ENCODE data around the gene BLVRB. TPM values are rescaled to one million over a fixed set of nuclear protein-coding genes. Genes with fewer than 3 reads are reported as not detected.

The BLVRB gene
- total RNA-seq, 1 donor from 2014 or later = 53.1 TPM

DNA sequence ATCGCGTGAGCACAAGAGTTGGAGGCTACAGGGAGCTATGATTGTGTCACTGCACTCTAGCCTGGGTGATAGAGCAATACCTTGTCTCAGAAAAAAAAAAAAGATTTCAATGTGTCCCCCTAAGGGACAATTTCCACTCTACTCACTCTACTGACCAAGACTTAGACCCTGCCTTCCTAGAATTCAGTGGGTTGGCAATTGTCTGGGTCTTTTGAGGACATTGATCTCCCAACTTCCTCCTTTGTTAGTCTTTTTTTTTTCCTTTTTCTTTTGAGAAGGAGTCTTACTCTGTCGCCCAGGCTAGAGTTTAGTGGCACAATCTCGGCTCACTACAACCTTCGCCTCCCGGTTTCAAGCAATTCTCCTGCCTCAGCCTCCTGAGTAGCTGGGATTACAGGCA is 3.5 kb upstream of the BLVRB start:
- no peak for DNase-seq (ENCODE audit: low spot score)
- Mint-ChIP-seq H3K4me1 (ENCODE audit: low read depth) (peaks cover 23% of the 10 kb centered on the region), H3K4me3 (ENCODE audit: unreplicated experiment) (no peak overlapping the region), H3K27me3 (ENCODE audit: low read depth) (peaks cover 6% of the 10 kb centered on the region), H3K9me3 (ENCODE audit: low read depth) (no peaks in the 10 kb centered on the region), H3K27ac (ENCODE audit: unreplicated experiment) (no peak overlapping the region), H3K36me3 (ENCODE audit: low read depth) (no peaks in the 10 kb centered on the region)
- TF ChIP-seq, protein P1, sequence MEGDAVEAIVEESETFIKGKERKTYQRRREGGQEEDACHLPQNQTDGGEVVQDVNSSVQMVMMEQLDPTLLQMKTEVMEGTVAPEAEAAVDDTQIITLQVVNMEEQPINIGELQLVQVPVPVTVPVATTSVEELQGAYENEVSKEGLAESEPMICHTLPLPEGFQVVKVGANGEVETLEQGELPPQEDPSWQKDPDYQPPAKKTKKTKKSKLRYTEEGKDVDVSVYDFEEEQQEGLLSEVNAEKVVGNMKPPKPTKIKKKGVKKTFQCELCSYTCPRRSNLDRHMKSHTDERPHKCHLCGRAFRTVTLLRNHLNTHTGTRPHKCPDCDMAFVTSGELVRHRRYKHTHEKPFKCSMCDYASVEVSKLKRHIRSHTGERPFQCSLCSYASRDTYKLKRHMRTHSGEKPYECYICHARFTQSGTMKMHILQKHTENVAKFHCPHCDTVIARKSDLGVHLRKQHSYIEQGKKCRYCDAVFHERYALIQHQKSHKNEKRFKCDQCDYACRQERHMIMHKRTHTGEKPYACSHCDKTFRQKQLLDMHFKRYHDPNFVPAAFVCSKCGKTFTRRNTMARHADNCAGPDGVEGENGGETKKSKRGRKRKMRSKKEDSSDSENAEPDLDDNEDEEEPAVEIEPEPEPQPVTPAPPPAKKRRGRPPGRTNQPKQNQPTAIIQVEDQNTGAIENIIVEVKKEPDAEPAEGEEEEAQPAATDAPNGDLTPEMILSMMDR (IDR thresholded peaks at IDR 0.05) = no peak

DNA sequence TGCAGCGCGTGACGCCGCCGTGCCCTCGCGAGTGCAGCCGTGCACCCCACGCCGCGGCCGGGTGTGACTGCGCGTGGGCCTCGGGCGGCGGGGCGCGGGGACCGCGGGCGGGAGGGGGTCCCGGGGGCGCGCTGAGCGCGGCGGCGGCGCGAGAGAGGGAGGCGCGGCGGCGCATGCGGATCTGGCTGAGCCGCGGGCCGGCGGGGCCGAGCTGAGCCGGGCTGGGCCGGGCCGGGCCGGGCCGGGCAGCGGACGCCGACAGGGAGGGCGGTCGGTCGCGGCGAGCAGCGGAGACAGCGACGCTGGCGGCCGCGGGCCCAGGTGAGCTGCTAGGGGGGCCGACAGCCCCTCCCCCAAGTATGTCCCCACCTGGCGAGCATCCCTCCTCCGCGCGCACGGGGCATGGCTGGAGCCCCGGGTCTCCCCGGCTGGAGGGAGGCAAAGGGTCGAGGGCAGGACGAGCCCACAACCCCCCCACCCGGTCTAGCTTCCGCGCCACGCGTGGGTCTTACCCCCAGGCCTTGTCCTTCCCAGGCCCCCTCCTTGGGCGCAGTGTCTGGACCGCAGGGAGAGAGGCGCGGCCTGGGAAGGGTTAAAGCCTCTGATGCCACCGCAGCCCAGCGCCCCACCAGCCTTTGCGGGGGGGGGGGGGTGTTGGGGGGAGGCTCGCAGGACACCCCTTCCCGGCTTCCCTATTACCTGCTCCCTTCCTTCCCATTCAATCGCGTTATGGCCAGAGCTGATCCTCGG is 1.6 kb upstream of the BLVRB start, which contains the start of gene SPTBN4:
Gene SPTBN4, plus strand, starts transcription at position 17 of the 750 bp plus-strand sequence. CDS start 5,621 bp downstream, outside the sequence.
- DNase-seq (ENCODE audit: low spot score) = no peak
- Mint-ChIP-seq H3K4me1 (ENCODE audit: low read depth) (peaks cover 26% of the 10 kb centered on the region), H3K27ac (ENCODE audit: unreplicated experiment) (peak within 1 kb of the TSS; percentile 59), H3K36me3 (ENCODE audit: low read depth) (no peaks in the 10 kb centered on the region), H3K4me3 (ENCODE audit: unreplicated experiment) (peak within 1 kb of the TSS; percentile 94), H3K9me3 (ENCODE audit: low read depth) (no peaks in the 10 kb centered on the region), H3K27me3 (ENCODE audit: low read depth) (peaks cover 6% of the 10 kb centered on the region)
- TF ChIP-seq, protein P1 (IDR thresholded peaks at IDR 0.05) = no peak

DNA sequence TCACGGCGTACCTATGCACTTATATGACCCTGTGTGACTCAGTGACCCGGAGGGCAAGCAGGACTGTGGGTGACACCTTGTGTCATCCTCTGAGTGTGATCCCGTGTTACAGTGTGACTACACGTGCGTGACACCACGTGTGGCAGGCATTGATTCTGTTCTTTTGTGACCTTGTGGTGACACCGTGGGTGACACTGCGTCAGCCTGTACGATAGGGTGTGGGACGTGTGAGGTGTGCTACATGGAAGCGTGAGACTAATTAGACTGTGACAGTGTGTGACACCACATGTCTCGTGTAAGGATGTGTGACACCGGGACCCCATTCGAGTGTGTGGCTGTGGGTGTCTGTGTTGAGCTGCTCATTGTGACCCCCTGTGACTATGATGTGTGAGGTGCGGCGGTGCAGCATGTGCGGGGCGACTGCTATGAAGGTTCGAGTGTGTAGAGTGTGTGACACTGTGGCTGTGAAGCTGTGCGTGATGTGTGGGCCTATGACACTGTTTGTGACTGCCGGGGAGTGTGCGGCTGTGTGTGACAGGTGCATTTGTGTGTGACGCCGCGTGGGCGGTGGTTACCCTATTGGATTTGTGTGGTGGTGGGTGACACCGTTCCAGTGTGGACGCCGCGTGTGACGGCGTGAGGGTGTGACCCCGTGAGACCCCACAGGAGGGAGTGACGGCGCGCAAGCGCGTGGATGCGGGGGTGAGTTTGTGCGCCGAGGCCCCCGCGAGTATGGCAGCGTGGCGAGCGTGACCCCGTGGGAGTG is 857 bp upstream of the BLVRB start:
- TF ChIP-seq, protein P1 (IDR thresholded peaks at IDR 0.05) = no peak
- DNase-seq (ENCODE audit: low spot score) = no peak
- H3K27me3 Mint-ChIP-seq (ENCODE audit: low read depth) = peaks cover 6% of the 10 kb centered on the region
- H3K4me3 Mint-ChIP-seq (ENCODE audit: unreplicated experiment) = peak overlapping the region; percentile 94
- H3K27ac Mint-ChIP-seq (ENCODE audit: unreplicated experiment) = peak overlapping the region; percentile 59
- H3K9me3 Mint-ChIP-seq (ENCODE audit: low read depth) = no peaks in the 10 kb centered on the region
- H3K36me3 Mint-ChIP-seq (ENCODE audit: low read depth) = peaks cover 2% of the 10 kb centered on the region
- peaks cover 29% of the 10 kb centered on the region for H3K4me1 Mint-ChIP-seq (ENCODE audit: low read depth)

DNA sequence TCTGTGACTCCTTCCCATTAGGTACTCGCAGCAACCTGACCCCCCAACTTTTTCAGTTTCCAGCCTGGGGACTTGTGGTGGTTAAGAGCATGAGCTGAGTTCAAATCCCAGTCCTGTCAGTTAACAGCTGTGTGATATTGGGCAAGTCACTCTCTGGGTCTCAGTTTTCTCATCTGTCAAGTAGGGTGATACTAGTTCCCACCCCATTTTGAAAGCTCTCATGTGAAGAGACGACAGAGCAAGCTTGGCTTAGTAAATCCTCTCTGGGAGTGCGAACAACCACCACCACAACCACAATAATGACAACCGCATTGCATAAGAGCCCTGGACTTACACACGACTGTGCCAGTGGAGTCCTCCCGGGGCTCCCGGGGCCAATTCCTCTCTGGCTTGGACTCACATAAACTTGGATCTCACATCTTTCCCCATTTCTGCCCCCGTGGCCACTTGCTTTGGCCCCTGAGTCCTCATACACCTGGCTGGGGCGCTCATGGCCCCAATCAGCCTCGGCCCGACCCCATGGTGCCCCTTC is 454 bp downstream of the BLVRB start:
- Mint-ChIP-seq H3K36me3 (ENCODE audit: low read depth) (peaks cover 4% of the 10 kb centered on the region), H3K4me3 (ENCODE audit: unreplicated experiment) (peak overlapping the region; percentile 94), H3K4me1 (ENCODE audit: low read depth) (peaks cover 29% of the 10 kb centered on the region), H3K27ac (ENCODE audit: unreplicated experiment) (peak overlapping the region; percentile 97), H3K9me3 (ENCODE audit: low read depth) (no peaks in the 10 kb centered on the region), H3K27me3 (ENCODE audit: low read depth) (peaks cover 6% of the 10 kb centered on the region)
- TF ChIP-seq, protein P1 (IDR thresholded peaks at IDR 0.05) = no peak
- DNase-seq (ENCODE audit: low spot score) = no peak
